NCI-H345 treated with DMSO at 0.1 percent for 48 hours (cell line): Measurements from ENCODE around the gene CDA.

Source experiments
- DNase-seq: peaks from one replicate; lab custom pipeline; 2025; ENCODE audit not compliant: unreplicated experiment; lab: John Stamatoyannopoulos, UW

The CDA gene

DNA sequence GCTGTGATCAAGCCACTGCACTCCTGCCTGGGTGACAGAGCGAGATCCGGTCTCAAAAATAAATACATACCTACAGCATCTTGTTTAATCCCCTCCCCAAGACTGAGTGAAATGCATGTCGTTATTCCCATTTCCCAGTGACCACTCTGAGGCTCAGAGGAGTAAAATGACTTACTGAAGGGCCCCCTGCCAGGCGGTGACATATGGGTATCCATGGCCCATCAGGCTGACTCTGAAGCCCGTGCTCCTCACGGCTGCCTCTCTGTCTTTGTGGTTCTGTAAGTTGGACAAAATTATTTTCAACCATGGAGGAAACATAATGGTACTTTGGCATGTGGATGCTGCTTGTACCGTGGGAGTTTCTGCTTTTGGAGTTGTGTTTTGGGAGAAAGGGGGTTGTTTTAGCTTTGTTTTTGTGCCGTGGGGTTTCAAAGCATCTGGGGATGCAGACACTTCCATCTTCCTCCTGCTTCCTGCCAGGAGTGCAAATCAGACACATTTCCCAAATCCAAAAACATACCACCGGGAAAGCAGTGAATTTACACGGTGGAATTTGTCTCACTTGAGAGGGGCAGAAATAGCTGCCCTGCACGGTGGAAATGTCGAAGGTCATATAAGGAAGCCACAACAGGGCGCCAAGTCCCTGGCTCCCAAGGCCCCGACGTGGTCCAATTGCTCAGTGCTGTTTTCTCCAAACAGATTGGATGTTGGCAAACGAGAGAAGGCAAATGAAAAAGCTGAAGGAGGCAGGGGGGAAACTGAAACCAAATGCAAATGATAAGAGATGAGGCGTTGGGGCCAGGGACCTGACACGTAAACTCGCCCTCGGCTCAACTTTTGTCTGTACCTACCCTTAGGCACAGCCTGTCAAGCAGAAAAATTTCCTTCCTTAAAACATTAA, 27.3 kb downstream of the CDA start:
- no peak for DNase-seq

DNA sequence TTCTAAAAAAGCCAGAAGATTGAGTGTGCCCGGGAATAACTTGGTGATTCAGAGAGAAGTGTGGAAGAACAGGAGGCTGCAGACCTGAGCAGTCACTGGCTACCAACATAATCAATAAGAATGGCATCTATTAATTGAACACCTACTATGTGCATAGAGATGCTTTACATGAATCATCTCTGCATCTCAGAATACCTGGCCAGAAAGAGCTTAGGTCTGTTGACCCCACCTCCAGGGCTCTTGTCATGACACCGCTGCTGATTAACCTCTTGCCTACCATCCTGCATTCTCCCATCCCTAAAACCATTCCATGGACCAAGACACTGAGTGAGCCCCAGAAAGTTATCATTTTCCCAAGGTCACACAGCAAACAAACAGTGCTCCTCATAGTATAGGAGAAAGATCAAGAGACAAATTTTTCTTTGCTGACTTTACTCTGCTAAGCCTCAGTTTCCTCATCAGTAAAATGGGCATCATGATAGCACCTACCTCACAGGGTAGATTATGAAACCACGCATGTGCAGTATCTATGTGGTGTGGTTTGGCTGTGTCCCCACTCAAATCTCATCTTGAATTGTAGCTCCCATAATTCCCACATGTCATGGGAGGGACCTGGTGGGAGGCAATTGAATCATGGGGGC, 28.1 kb downstream of the CDA start:
- DNase-seq = no peak

DNA sequence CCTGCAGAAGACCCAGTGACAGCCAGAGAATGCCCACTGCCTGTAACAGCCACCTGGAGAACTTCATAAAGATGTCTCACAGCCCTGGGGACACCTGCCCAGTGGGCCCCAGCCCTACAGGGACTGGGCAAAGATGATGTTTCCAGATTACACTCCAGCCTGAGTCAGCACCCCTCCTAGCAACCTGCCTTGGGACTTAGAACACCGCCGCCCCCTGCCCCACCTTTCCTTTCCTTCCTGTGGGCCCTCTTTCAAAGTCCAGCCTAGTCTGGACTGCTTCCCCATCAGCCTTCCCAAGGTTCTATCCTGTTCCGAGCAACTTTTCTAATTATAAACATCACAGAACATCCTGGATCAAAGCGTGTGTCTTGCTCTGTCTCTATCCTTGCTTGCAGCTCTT, 29.7 kb downstream of the CDA start:
- DNase-seq = no peak

- DNase-seq = no peak
Observed at GRCh38 chr1:20619999-20620398, 31.1 kb downstream of the CDA start.

DNA sequence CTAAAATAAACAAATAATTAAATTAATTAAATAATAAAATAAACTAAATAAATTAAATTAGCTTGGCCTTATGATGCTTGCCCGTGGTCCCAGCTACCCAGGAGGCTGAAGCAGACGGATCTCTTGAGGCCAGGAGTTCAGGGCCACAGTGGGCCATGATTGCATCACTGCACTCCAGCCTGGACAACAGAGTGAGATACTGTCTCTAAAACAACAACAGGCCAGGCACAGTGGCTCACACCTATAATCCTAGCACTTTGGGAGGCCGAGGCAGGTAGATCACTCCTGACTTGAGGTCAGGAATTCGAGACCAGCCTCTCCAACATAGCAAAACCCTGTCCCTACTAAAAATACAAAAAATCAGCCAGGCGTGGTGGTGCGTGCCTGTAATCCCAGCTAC, 32.1 kb downstream of the CDA start:
- DNase-seq = no peak

DNA sequence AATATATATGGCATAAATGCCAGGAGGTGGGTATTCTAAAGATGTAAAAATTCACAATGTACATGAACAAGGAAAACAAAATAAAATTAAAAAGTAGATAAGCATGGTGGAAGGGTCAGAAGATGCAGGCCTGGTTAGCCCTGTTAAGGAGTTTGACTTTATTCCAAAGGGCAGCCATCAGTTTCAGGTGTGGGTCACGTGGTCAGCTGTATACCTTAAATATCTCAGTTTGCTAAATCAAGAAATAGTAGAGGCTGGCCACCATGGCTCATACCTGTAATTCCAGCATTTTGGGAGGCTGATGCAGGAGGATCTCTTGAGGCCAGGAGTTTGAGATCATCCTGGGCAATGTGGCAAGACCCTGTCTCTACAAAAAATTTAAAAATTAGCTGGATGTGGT, 35.8 kb downstream of the CDA start:
- no peak for DNase-seq

DNA sequence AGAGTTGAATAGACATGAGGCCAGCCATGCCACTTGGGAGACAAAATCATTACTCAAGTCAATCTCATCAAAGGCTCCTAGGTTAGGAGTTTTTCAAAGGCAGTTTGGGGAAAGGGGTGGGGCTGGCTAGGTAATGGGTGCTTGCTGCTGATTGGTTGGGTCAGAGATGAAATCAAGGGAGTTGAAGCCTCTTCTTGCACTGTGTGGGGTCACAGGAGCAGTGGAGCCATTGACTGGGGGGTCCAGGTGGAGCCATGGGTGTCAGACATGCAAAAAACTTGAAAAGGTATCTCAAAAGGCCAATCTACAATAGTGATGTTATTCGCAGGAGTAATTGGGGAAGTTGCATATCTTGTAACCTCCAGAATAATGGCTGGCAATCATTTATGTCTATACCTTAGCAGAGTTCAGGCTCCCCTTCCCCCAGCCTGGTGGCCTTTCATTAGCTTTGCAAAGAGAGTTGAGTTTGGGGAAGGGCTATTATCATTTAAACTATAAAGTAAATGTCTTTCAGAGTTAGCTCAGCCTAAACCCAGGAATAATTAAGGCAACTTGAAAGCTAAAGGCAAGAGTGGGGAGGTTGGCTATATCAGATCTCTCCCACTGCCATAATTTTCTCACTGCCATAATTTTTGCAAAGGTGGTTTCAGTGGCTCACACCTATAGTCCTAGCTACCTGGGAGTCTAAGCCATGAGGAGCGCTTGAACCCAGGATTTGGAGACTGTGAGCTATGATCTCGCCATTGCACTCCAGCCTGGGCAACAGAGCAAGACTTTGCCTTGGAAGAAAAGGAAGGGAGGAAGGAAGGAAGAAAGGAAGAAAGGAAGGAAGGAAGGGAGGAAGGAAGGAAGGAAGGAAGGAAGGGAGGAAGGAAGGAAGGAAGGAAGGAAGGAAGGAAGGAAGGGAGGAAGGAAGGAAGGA, 36.5 kb downstream of the CDA start:
- DNase-seq = no peak

DNA sequence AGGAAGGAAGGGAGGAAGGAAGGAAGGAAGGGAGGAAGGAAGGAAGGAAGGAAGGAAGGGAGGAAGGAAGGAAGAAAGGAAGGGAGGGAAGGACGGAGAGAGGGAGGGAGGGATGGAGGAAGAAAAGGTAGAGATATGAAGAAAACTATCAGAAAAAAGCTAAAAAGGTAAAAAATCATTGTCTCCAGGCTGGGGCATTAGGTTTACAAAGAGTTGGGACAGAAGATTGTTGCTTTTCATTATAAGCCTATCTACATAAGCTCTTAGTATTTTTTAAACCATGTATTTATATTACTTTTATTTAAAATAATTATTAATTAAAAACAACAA, 37.2 kb downstream of the CDA start:
- DNase-seq = no peak

- no peak for DNase-seq
Observed at GRCh38 chr1:20626524-20626923, 37.6 kb downstream of the CDA start.

DNA sequence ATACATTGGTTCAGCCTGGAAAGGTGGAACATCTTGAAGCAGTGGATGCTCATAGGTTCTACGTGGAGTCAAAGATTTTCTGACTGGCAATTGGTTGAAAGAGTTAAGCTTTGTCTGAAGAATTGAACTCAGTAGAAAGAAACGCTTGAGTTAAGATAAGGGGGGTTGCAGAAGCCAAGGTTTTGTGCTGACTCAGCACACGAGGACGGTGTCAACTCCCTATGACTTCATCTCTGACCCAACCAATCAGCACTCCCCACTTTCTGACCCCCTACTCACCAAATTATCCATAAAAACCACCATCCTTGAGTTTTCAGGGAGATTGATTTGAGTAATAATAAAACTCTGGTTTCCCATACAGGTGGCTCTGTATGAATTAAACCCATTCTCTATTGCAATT, 41.8 kb downstream of the CDA start:
- DNase-seq = no peak

DNA sequence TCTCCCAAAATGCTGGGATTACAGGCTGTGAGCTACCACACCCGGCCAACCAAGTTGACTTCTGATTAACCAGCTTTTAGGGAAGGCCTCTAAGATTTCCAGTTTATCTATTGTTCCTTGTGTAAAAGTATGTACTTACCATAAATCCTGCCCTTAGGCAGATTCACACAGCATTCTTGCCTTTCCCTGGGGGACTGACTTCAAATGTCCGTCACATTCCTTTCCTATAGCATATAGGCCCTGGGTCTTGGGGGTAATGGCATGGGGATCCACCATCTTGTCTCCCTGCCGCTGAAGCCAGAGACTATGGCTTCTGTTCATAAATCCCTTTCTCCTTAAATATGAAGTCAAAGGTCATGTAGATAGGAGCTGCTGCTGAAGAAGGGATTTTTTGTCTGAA, 43.5 kb downstream of the CDA start:
- no peak for DNase-seq

- peak; percentile 62 for DNase-seq
Observed at GRCh38 chr1:20633190-20634064, 44.5 kb downstream of the CDA start, which contains the start of gene PINK1. TSS of gene PINK1 (plus strand) at chr1:20633458. CDS start at chr1:20633549, 91 bp downstream.

GRCh38 chr1:20634065-20634593, 45.2 kb downstream of the CDA start:
- no peak for DNase-seq

- peak; percentile 56 for DNase-seq
Observed at GRCh38 chr1:20634594-20635084, 45.7 kb downstream of the CDA start.

- no peak for DNase-seq
Observed at GRCh38 chr1:20636785-20637347, 48.0 kb downstream of the CDA start.

- DNase-seq = peak; percentile 33
Observed at GRCh38 chr1:20640183-20640597, 51.3 kb downstream of the CDA start.

DNA sequence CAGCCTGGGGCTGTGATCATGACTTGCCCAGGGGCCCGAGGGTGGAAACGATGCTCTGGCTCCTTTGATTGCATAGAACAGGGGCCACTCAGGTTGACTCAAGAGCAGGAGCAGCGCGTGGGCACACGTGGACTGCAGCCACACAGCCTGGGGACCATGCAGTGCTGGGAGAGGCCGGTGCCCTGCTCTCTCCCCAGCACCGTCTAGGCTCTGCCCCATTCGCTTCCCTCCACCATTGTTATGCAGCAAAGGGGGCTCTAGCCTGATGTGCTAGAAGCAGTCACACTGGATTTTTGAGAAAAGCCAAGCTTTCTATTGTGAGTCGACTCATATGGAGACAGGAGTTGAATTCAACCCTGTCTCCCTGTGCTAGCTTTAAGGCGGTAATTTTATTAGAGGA, 53.1 kb downstream of the CDA start:
- no peak for DNase-seq

GRCh38 chr1:20643080-20643479, 54.2 kb downstream of the CDA start:
- DNase-seq = no peak

- DNase-seq = no peak
Observed at GRCh38 chr1:20644416-20644815, 55.5 kb downstream of the CDA start.

DNA sequence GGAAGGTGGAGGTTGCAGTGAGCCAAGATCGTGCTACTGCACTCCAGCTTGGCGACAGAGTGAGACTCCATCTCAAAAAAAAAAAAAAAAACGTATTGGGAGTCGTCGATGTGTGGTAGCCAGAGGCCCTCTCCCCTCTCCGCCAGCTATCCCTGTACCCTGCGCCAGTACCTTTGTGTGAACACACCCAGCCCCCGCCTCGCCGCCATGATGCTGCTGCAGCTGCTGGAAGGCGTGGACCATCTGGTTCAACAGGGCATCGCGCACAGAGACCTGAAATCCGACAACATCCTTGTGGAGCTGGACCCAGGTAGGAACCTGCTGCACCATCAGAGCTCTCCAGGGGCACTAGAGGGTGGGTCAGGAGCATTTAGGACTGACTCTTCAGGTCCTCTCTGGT, 56.5 kb downstream of the CDA start:
- DNase-seq = no peak
